CD4-positive, alpha-beta T cell (primary cell): ENCODE data around the gene NEXN. TPM values are rescaled to one million over a fixed set of nuclear protein-coding genes. Genes with fewer than 3 reads are reported as not detected.

Experiments used
- ATAC-seq: fragments of 200-7000 bp; cut with Tn5 transposase; one replicate; pipeline ENCODE4 v1.10.0; 2022; ENCODE audit warnings: mild to moderate bottlenecking; ENCODE audit not compliant: poor library complexity
- CTCF ChIA-PET: fragments of 350-600 bp; sonication (Branson Sonifier 250); formaldehyde crosslinking; loops from one replicate; lab custom pipeline; 2021; ENCODE audit warnings: antibody characterized with exemption, inconsistent platforms; lab: Charles Lee
- POLR2A ChIA-PET: fragments of 350-600 bp; sonication (Branson Sonifier 250); formaldehyde crosslinking; loops from one replicate; lab custom pipeline; 2021; ENCODE audit warnings: antibody characterized with exemption, inconsistent platforms; lab: Charles Lee
- DNase-seq, 14 experiments: peaks; one replicate each; pipeline ENCODE4 v3.0.0-alpha.2; 2013 to 2020; ENCODE audit warnings: mixed read lengths in 2 of 14
- H3K27ac ChIP-seq, 2 donors: one replicate each; pipeline versions ENCODE4 v1.5.1 to v1.7.0; 2013; ENCODE audit warnings: low read length in 2 of 2, low read depth in 1 of 2, mild to moderate bottlenecking in 1 of 2
- H3K27me3 ChIP-seq, 2 experiments: 1 replicate in 1 of 2; 2 replicates in 1 of 2; pipeline versions ENCODE4 v1.6.1 to v1.7.0; 2013; ENCODE audit warnings: low read length in 2 of 2, control low read depth in 1 of 2, mild to moderate bottlenecking in 1 of 2, moderate library complexity in 1 of 2; ENCODE audit not compliant: insufficient read depth in 2 of 2, control insufficient read depth in 1 of 2
- H3K36me3 ChIP-seq: one replicate; pipeline ENCODE4 v1.6.1; 2013; ENCODE audit warnings: low read length, control low read depth; ENCODE audit not compliant: insufficient read depth
- H3K4me1 ChIP-seq: one replicate; pipeline ENCODE4 v1.6.1; 2013; ENCODE audit warnings: low read length, control low read depth; ENCODE audit not compliant: insufficient read depth
- H3K4me3 ChIP-seq: one replicate; pipeline ENCODE4 v1.5.1; 2013; ENCODE audit warnings: mild to moderate bottlenecking, low read length, moderate library complexity
- H3K9me3 ChIP-seq, 2 experiments: 1 replicate in 1 of 2; 2 replicates in 1 of 2; pipeline versions ENCODE4 v1.6.1 to v1.7.0; 2013; ENCODE audit warnings: low read length in 2 of 2, mild to moderate bottlenecking in 2 of 2, control low read depth in 1 of 2, moderate library complexity in 1 of 2; ENCODE audit not compliant: control insufficient read depth in 1 of 2, insufficient read depth in 1 of 2
- H3K27ac Mint-ChIP-seq: one replicate; pipeline ENCODE4 v1.8.0; 2020; ENCODE audit warnings: mixed read lengths
- H3K27me3 Mint-ChIP-seq: one replicate; pipeline ENCODE4 v1.8.0; 2021; ENCODE audit warnings: mixed read lengths
- H3K36me3 Mint-ChIP-seq: one replicate; pipeline ENCODE4 v1.8.0; 2021; ENCODE audit warnings: low read depth, mixed read lengths
- H3K4me1 Mint-ChIP-seq: one replicate; pipeline ENCODE4 v1.8.0; 2021; ENCODE audit warnings: low read depth, mixed read lengths
- H3K4me3 Mint-ChIP-seq: one replicate; pipeline ENCODE4 v1.8.0; 2020; ENCODE audit warnings: mild to moderate bottlenecking, mixed read lengths
- H3K9me3 Mint-ChIP-seq: one replicate; pipeline ENCODE4 v1.8.0; 2020; ENCODE audit warnings: mixed read lengths
- CTCF ChIP-seq: fragments of 200-600 bp; IDR thresholded peaks from one replicate; pipeline ENCODE4 v1.8.0; 2022; ENCODE audit warnings: antibody characterized with exemption, mild to moderate bottlenecking
- intact Hi-C, 2 experiments: fragments of 100-400 bp; cut with DNase I in 1 of 2; cut with micrococcal nuclease in 1 of 2; formaldehyde crosslinking; loops; one replicate each; pipeline versions ENCODE4 v1.15.1 to v1.9.0; 2023 to 2025; cut with DNase I, micrococcal nuclease
- total RNA-seq, 174 experiments: library from RNA in 2 of 174; stranded (reverse) in 2 of 174; gene quantifications; one replicate each; pipeline ENCODE4 v1.2.3 and lab custom pipeline; 2021 to 2026

Gene NEXN
- total RNA-seq, 2 experiments from 2014 or later, result 0.25 TPM; not detected in 1

- Mint-ChIP-seq H3K4me1 (peaks cover 6% of the 10 kb centered on the region), H3K27me3 (no peaks in the 10 kb centered on the region), H3K4me3 (no peak overlapping the region), H3K9me3 (no peaks in the 10 kb centered on the region), H3K27ac (no peak overlapping the region), H3K36me3 (peaks cover 17% of the 10 kb centered on the region)
- intact Hi-C loops, result no loop called here
- Histone ChIP-seq H3K27me3 (no peaks in the 10 kb centered on the region), H3K9me3 (no peaks in the 10 kb centered on the region), H3K27ac (no peak overlapping the region), H3K4me1 (no peaks in the 10 kb centered on the region), H3K4me3 (no peak overlapping the region), H3K36me3 (peaks cover 6% of the 10 kb centered on the region)
- no peak for TF ChIP-seq CTCF
- DNase-seq, result no peak
- ChIA-PET CTCF (interaction anchor here (0.7 kb wide), 1 partner anchor 86 kb away, joined by 3 read pairs; no protein-coding TSS in a partner anchor), POLR2A (no interaction called here)
- ATAC-seq, result no peak
These were observed 50.2 kb downstream of the NEXN start for GRCh38 chr1:77938651-77939050.

- no peak for TF ChIP-seq CTCF
- DNase-seq, result no peak
- no peaks in the 10 kb centered on the region for H3K27me3 Mint-ChIP-seq
- Histone ChIP-seq H3K27ac (no peak overlapping the region), H3K27me3 (no peaks in the 10 kb centered on the region), H3K4me3 (no peak overlapping the region), H3K9me3 (no peaks in the 10 kb centered on the region), H3K4me1 (no peaks in the 10 kb centered on the region), H3K36me3 (peaks cover 29% of the 10 kb centered on the region)
- peaks cover 36% of the 10 kb centered on the region for H3K36me3 Mint-ChIP-seq
- intact Hi-C loops, result no loop called here
- no peak for ATAC-seq
- no peaks in the 10 kb centered on the region for H3K9me3 Mint-ChIP-seq
- H3K27ac Mint-ChIP-seq, result no peak overlapping the region
- ChIA-PET CTCF (no interaction called here), POLR2A (no interaction called here)
- peaks cover 6% of the 10 kb centered on the region for H3K4me1 Mint-ChIP-seq
- no peak overlapping the region for H3K4me3 Mint-ChIP-seq
These were observed 52.6 kb downstream of the NEXN start for GRCh38 chr1:77940921-77941570.

GRCh38 chr1:77942400-77943140 lies 54.1 kb downstream of the NEXN start:
- no peaks in the 10 kb centered on the region for H3K27me3 Mint-ChIP-seq
- no peak overlapping the region for H3K27ac ChIP-seq
- H3K4me1 Mint-ChIP-seq, result peaks cover 11% of the 10 kb centered on the region
- TF ChIP-seq CTCF, result no peak
- ChIA-PET POLR2A (interaction anchor here (0.6 to 0.9 kb wide), 2 partner anchors 36 to 77 kb away, joined by 4 read pairs; partner anchors contain the start of gene FUBP1), CTCF (no interaction called here)
- no peaks in the 10 kb centered on the region for H3K4me1 ChIP-seq
- DNase-seq (no peak), ATAC-seq (no peak)
- no peaks in the 10 kb centered on the region for H3K9me3 ChIP-seq
- H3K4me3 Mint-ChIP-seq, result no peak overlapping the region
- no peak overlapping the region for H3K4me3 ChIP-seq
- peaks cover 44% of the 10 kb centered on the region for H3K36me3 ChIP-seq
- intact Hi-C loops, result no loop called here
- peaks cover 50% of the 10 kb centered on the region for H3K36me3 Mint-ChIP-seq
- no peaks in the 10 kb centered on the region for H3K9me3 Mint-ChIP-seq
- no peaks in the 10 kb centered on the region for H3K27me3 ChIP-seq
- H3K27ac Mint-ChIP-seq, result peak overlapping the region; percentile 49
